ENCODE results near the gene SIK1. TPM values are rescaled to one million over a fixed set of nuclear protein-coding genes. Genes with fewer than 3 reads are reported as not detected.

The SIK1 gene
- polyA plus RNA-seq, 2 of the 4 experiments (the other 2 are of a cell fraction): 12.2 to 74.0 TPM

DNA sequence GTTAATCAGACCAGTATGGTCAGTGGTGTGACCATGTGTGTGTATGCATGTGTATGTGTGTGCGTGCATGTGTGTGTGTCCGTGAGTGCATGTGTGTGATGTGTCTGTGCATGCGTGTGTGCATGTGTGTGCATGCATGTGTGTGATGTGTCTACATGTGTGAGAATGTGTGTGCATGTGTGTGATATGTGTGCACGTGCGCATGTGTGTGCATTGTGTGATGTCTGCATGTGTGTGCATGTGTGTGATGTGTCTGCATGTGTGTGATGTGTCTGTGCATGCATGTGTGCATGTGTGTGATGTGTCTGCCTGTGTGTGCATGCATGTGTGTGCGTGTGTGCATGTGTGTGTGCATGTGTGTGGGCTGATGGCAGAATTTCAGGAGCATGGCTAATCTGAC is 58.2 kb downstream of the SIK1 start (continued):
- no peak for TF ChIP-seq MAFK (IDR thresholded peaks at IDR 0.05; ENCODE audit: partially characterized antibody)
- TF ChIP-seq ELK1 (IDR thresholded peaks at IDR 0.05; ENCODE audit: low read depth, low read length): no peak
- no peak for TF ChIP-seq HES2 (IDR thresholded peaks at IDR 0.05)
- TF ChIP-seq ZFP36 (IDR thresholded peaks at IDR 0.05; ENCODE audit: borderline replicate concordance, partially characterized antibody): no peak
- no peak for TF ChIP-seq MYC (IDR thresholded peaks at IDR 0.05; ENCODE audit: borderline replicate concordance, low read length)
- no peak for TF ChIP-seq RARB (CRISPR knock-in tag; IDR thresholded peaks at IDR 0.05)
- TF ChIP-seq, protein P1, sequence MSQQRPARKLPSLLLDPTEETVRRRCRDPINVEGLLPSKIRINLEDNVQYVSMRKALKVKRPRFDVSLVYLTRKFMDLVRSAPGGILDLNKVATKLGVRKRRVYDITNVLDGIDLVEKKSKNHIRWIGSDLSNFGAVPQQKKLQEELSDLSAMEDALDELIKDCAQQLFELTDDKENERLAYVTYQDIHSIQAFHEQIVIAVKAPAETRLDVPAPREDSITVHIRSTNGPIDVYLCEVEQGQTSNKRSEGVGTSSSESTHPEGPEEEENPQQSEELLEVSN (IDR thresholded peaks at IDR 0.05; ENCODE audit: borderline replicate concordance, low read depth): no peak
- no peak for TF ChIP-seq MAZ (IDR thresholded peaks at IDR 0.05; ENCODE audit: borderline replicate concordance, low read depth, low read length)

- H3K4me1 ChIP-seq: peaks cover 13% of the 10 kb centered on the region
- no peaks in the 10 kb centered on the region for H3K9me3 ChIP-seq
- ChIA-PET POLR2A (no interaction called here), CTCF (no interaction called here)
- DNase-seq (ENCODE audit: low read depth in 1 of 2, low spot score in 1 of 2) (no peak), ATAC-seq (no peak), FAIRE-seq (no peak)
- H3K4me3 ChIP-seq: no peak overlapping the region
- 74% methylated on average over 3 of the region's 4 CpGs for WGBS (ENCODE audit: missing lambda C conversion rate)
- TF ChIP-seq GATA3 (IDR thresholded peaks at IDR 0.05; ENCODE audit: borderline replicate concordance) (no peak), ZFP36 (IDR thresholded peaks at IDR 0.05; ENCODE audit: borderline replicate concordance, partially characterized antibody) (no peak), EHF (CRISPR knock-in tag; IDR thresholded peaks at IDR 0.05) (no peak), RAD21 (conservative IDR thresholded peaks at IDR 0.05 in 1 of 2, IDR thresholded peaks at IDR 0.05 in 1 of 2) (no peak), CHD4 (IDR thresholded peaks at IDR 0.05; ENCODE audit: borderline replicate concordance) (no peak), JUNB (IDR thresholded peaks at IDR 0.05) (no peak), CEBPB (IDR thresholded peaks at IDR 0.05) (no peak), POLR2A (IDR thresholded peaks at IDR 0.05; ENCODE audit: low read length) (no peak), ATOH8 (CRISPR knock-in tag; IDR thresholded peaks at IDR 0.05; ENCODE audit: low read depth) (no peak), NFE2L2 (conservative IDR thresholded peaks at IDR 0.05; ENCODE audit: low read length) (no peak), REST (IDR thresholded peaks at IDR 0.05) (no peak), RFX5 (IDR thresholded peaks at IDR 0.05) (no peak), RNF2 (IDR thresholded peaks at IDR 0.05; ENCODE audit: borderline replicate concordance, low read depth) (no peak)
- TF ChIP-seq, protein P2, sequence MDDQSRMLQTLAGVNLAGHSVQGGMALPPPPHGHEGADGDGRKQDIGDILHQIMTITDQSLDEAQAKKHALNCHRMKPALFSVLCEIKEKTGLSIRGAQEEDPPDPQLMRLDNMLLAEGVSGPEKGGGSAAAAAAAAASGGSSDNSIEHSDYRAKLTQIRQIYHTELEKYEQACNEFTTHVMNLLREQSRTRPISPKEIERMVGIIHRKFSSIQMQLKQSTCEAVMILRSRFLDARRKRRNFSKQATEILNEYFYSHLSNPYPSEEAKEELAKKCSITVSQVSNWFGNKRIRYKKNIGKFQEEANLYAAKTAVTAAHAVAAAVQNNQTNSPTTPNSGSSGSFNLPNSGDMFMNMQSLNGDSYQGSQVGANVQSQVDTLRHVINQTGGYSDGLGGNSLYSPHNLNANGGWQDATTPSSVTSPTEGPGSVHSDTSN (IDR thresholded peaks at IDR 0.05): no peak
- H3K4me2 ChIP-seq: no peak overlapping the region
- peak overlapping the region in 1 of 2 experiments; percentile 53; a peak in 1 of 6 replicates for H3K27ac ChIP-seq
These were observed 59.1 kb downstream of the SIK1 start for GRCh38 chr21:43367859-43368258.

Data from A549 (cell line).